SU-DHL-6 (cell line): ENCODE data around the gene HOXB3.
"Not testable (repeated sequence)": the region's sequence is repeated elsewhere in the genome, so short reads cannot be mapped to it uniquely, and the experiment has no call there.

Experiments used
- H2AFZ ChIP-seq: fragments of 200-600 bp; sonication (generic); 2 replicates; pipeline ENCODE4 v1.6.1; 2014; ENCODE audit warnings: low read depth, mild to moderate bottlenecking, moderate library complexity, mixed read lengths, antibody characterized with exemption, low read length; ENCODE audit not compliant: severe bottlenecking
- H3F3A ChIP-seq: fragments of 200-600 bp; shearing (Covaris generic); 2 replicates; pipeline ENCODE4 v1.6.0; 2016; ENCODE audit warnings: antibody characterized with exemption, mild to moderate bottlenecking; ENCODE audit not compliant: insufficient read depth
- H3K27ac ChIP-seq: fragments of 200-600 bp; sonication (generic); 2 replicates; pipeline ENCODE4 v1.5.1; 2016; ENCODE audit warnings: low read depth, mild to moderate bottlenecking, low read length, moderate library complexity, mixed read lengths
- H3K27me3 ChIP-seq: fragments of 200-600 bp; sonication (generic), shearing (Covaris generic); 2 replicates; pipeline ENCODE4 v1.6.0; 2014; ENCODE audit warnings: mild to moderate bottlenecking, low read length
- H3K36me3 ChIP-seq: fragments of 200-600 bp; sonication (generic); 2 replicates; pipeline ENCODE4 v1.6.1; 2014; ENCODE audit warnings: mild to moderate bottlenecking, low read length, mixed read lengths
- H3K4me2 ChIP-seq: fragments of 300-600, 200-600 bp; shearing (Covaris generic), sonication (generic); 2 replicates; pipeline ENCODE4 v1.6.0; 2014; ENCODE audit warnings: low read length, low read depth, mild to moderate bottlenecking; ENCODE audit not compliant: poor library complexity, severe bottlenecking
- H3K4me3 ChIP-seq: fragments of 200-600 bp; sonication (generic); 2 replicates; pipeline ENCODE4 v1.5.1; 2014; ENCODE audit warnings: antibody characterized with exemption, low read length, mild to moderate bottlenecking, mixed read lengths; ENCODE audit not compliant: insufficient read depth, poor library complexity, severe bottlenecking
- H3K79me2 ChIP-seq: fragments of 200-600 bp; sonication (generic); 2 replicates; pipeline ENCODE4 v1.6.1; 2014; ENCODE audit warnings: mild to moderate bottlenecking, low read length, moderate library complexity; ENCODE audit not compliant: insufficient read depth
- H3K9ac ChIP-seq: fragments of 200-600 bp; sonication (generic); 2 replicates; pipeline ENCODE4 v1.7.0; 2014; ENCODE audit warnings: mild to moderate bottlenecking, low read length
- H3K9me2 ChIP-seq: fragments of 200-600 bp; sonication (generic); replicated peaks from 2 replicates; pipeline ENCODE4 v1.6.1; 2014; ENCODE audit warnings: low read length; ENCODE audit not compliant: insufficient read depth
- H3K9me3 ChIP-seq: fragments of 200-600 bp; sonication (generic); 2 replicates; pipeline ENCODE4 v1.6.1; 2014; ENCODE audit warnings: low read length, mixed read lengths; ENCODE audit not compliant: insufficient read depth
- H4K20me1 ChIP-seq: fragments of 200-600 bp; sonication (generic); 2 replicates; pipeline ENCODE4 v1.6.1; 2014; ENCODE audit warnings: low read depth, mild to moderate bottlenecking, antibody characterized with exemption, low read length, moderate library complexity, mixed read lengths
- CTCF ChIP-seq: fragments of 200-600 bp; sonication (generic); IDR thresholded peaks from one replicate; pipeline ENCODE4 v1.5.1; 2017; ENCODE audit warnings: antibody characterized with exemption, mild to moderate bottlenecking, low read length, moderate library complexity; ENCODE audit not compliant: insufficient read depth, poor library complexity, severe bottlenecking
- EZH2phosphoT487 ChIP-seq: fragments of 200-600 bp; sonication (generic), shearing (Covaris generic); conservative IDR thresholded peaks from 2 replicates; pipeline ENCODE4 v1.6.1; 2018; ENCODE audit warnings: mild to moderate bottlenecking, antibody characterized with exemption, low read length, moderate library complexity, mixed read lengths

The HOXB3 gene

GRCh38 chr17:48510761-48511604 lies 79.1 kb downstream of the HOXB3 start:
- no peak overlapping the region for H3K27ac ChIP-seq
- H3K4me3 ChIP-seq: no peak overlapping the region
- no peaks in the 10 kb centered on the region for H3K27me3 ChIP-seq
- H3K9ac ChIP-seq: no peak overlapping the region
- no peaks in the 10 kb centered on the region for H3F3A ChIP-seq
- no peaks in the 10 kb centered on the region for H3K79me2 ChIP-seq
- H3K36me3 ChIP-seq: no peaks in the 10 kb centered on the region
- no peaks in the 10 kb centered on the region for H3K9me3 ChIP-seq
- H4K20me1 ChIP-seq: no peaks in the 10 kb centered on the region
- no peak overlapping the region for H3K4me2 ChIP-seq
- H3K9me2 ChIP-seq: no peaks in the 10 kb centered on the region
- TF ChIP-seq CTCF (no peak), EZH2phosphoT487 (no peak)
- H2AFZ ChIP-seq: no peak overlapping the region

GRCh38 chr17:48510381-48510760 lies 79.7 kb downstream of the HOXB3 start:
- Histone ChIP-seq H3K4me2 (no peak overlapping the region), H4K20me1 (no peaks in the 10 kb centered on the region), H3K9me2 (no peaks in the 10 kb centered on the region), H3K9ac (no peak overlapping the region), H3K4me3 (no peak overlapping the region), H2AFZ (no peak overlapping the region), H3K27ac (no peak overlapping the region), H3K36me3 (no peaks in the 10 kb centered on the region), H3K79me2 (no peaks in the 10 kb centered on the region), H3K27me3 (no peaks in the 10 kb centered on the region), H3F3A (no peaks in the 10 kb centered on the region), H3K9me3 (no peaks in the 10 kb centered on the region)
- no peak for TF ChIP-seq CTCF
- no peak for TF ChIP-seq EZH2phosphoT487

- not testable (repeated sequence) for H3K9me2 ChIP-seq, H3K36me3 ChIP-seq, H3K9me3 ChIP-seq, H3K9ac ChIP-seq, H3K79me2 ChIP-seq, H3F3A ChIP-seq, H3K4me3 ChIP-seq, H3K27me3 ChIP-seq, H3K27ac ChIP-seq, H4K20me1 ChIP-seq, H3K4me2 ChIP-seq, H2AFZ ChIP-seq
Observed at GRCh38 chr17:48509708-48510107, 80.3 kb downstream of the HOXB3 start.

GRCh38 chr17:48506246-48506645 lies 83.8 kb downstream of the HOXB3 start:
- H2AFZ ChIP-seq: no peak overlapping the region
- no peaks in the 10 kb centered on the region for H3K36me3 ChIP-seq
- H3F3A ChIP-seq: no peaks in the 10 kb centered on the region
- H3K9ac ChIP-seq: no peak overlapping the region
- H3K4me2 ChIP-seq: no peak overlapping the region
- H4K20me1 ChIP-seq: no peaks in the 10 kb centered on the region
- H3K27ac ChIP-seq: no peak overlapping the region
- H3K79me2 ChIP-seq: no peaks in the 10 kb centered on the region
- no peaks in the 10 kb centered on the region for H3K9me3 ChIP-seq
- H3K4me3 ChIP-seq: no peak overlapping the region
- TF ChIP-seq CTCF (no peak), EZH2phosphoT487 (no peak)
- H3K27me3 ChIP-seq: no peaks in the 10 kb centered on the region
- H3K9me2 ChIP-seq: no peaks in the 10 kb centered on the region
